Endodermal cell (in vitro differentiated cells): Measurements from ENCODE around the gene CLEC10A. TPM values are rescaled to one million over a fixed set of nuclear protein-coding genes. Genes with fewer than 3 reads are reported as not detected.

Source experiments
- DNase-seq: peaks from one replicate; pipeline ENCODE4 v3.0.0-alpha.2; 2017
- H3K27ac ChIP-seq: 2 replicates; pipeline ENCODE4 v1.5.1; 2013; ENCODE audit warnings: mild to moderate bottlenecking, low read depth, low read length, moderate library complexity
- H3K27me3 ChIP-seq: 2 replicates; pipeline ENCODE4 v1.6.1; 2013; ENCODE audit warnings: mild to moderate bottlenecking, low read length, moderate library complexity; ENCODE audit not compliant: insufficient read depth, control insufficient read depth, poor library complexity, severe bottlenecking
- H3K36me3 ChIP-seq: 2 replicates; pipeline ENCODE4 v1.7.0; 2013; ENCODE audit warnings: mild to moderate bottlenecking, low read length, moderate library complexity; ENCODE audit not compliant: control insufficient read depth, insufficient read depth
- H3K4me1 ChIP-seq: one replicate; pipeline ENCODE4 v1.7.0; 2013; ENCODE audit warnings: low read length; ENCODE audit not compliant: control insufficient read depth, insufficient read depth
- H3K4me3 ChIP-seq: 2 replicates; pipeline ENCODE4 v1.5.1; 2013; ENCODE audit warnings: mild to moderate bottlenecking, low read length, moderate library complexity
- H3K9ac ChIP-seq: 2 replicates; pipeline ENCODE4 v1.6.1; 2013; ENCODE audit warnings: mild to moderate bottlenecking, low read length, moderate library complexity; ENCODE audit not compliant: poor library complexity, severe bottlenecking; ENCODE audit errors: extremely low read depth
- H3K9me3 ChIP-seq: 2 replicates; pipeline ENCODE4 v1.6.1; 2013; ENCODE audit warnings: mild to moderate bottlenecking, low read length, moderate library complexity; ENCODE audit not compliant: control insufficient read depth
- H3K27ac Mint-ChIP-seq: 2 replicates; pipeline ENCODE4 v1.8.0; 2020; ENCODE audit warnings: mixed read lengths
- H3K27me3 Mint-ChIP-seq: 2 replicates; pipeline ENCODE4 v1.8.0; 2021; ENCODE audit warnings: mild to moderate bottlenecking, mixed read lengths; ENCODE audit not compliant: insufficient read depth
- H3K36me3 Mint-ChIP-seq: 2 replicates; pipeline ENCODE4 v1.8.0; 2020; ENCODE audit warnings: low read depth, mixed read lengths
- H3K4me1 Mint-ChIP-seq: 2 replicates; pipeline ENCODE4 v1.8.0; 2020; ENCODE audit warnings: mixed read lengths
- H3K4me3 Mint-ChIP-seq: 2 replicates; pipeline ENCODE4 v1.8.0; 2020; ENCODE audit warnings: mild to moderate bottlenecking, moderate library complexity, mixed read lengths
- H3K9me3 Mint-ChIP-seq: 2 replicates; pipeline ENCODE4 v1.8.0; 2020; ENCODE audit warnings: mild to moderate bottlenecking, mixed read lengths
- CTCF ChIP-seq: fragments of 200-600 bp; sonication (generic); conservative IDR thresholded peaks from 2 replicates; pipeline ENCODE4 v1.5.0; 2021; ENCODE audit warnings: antibody characterized with exemption, mild to moderate bottlenecking
- WGBS, 2 experiments: methylation state at CpG; one replicate each; pipeline versions ENCODE4 v1.1.5 to v1.1.7; 2013; ENCODE audit warnings: missing lambda C conversion rate in 2 of 2, mixed read lengths in 1 of 2; ENCODE audit not compliant: insufficient coverage in 1 of 2, insufficient read length in 1 of 2; 5-methylcytosine and 5-hydroxymethylcytosine counted together
- total RNA-seq, 2 donors: library from RNA; stranded (reverse); fragmentation: NEBNext Ultra II Directional in 1 of 2; extraction: Animal tissue kit (Norgen Biotek cat#: 25700) in 1 of 2; gene quantifications; 2 replicates in 1 of 2; 3 replicates in 1 of 2; pipeline ENCODE4 v1.2.1, GENCODE V29; 2021

The CLEC10A gene
- total RNA-seq, 2 donors from 2014 or later, result not detected

DNA sequence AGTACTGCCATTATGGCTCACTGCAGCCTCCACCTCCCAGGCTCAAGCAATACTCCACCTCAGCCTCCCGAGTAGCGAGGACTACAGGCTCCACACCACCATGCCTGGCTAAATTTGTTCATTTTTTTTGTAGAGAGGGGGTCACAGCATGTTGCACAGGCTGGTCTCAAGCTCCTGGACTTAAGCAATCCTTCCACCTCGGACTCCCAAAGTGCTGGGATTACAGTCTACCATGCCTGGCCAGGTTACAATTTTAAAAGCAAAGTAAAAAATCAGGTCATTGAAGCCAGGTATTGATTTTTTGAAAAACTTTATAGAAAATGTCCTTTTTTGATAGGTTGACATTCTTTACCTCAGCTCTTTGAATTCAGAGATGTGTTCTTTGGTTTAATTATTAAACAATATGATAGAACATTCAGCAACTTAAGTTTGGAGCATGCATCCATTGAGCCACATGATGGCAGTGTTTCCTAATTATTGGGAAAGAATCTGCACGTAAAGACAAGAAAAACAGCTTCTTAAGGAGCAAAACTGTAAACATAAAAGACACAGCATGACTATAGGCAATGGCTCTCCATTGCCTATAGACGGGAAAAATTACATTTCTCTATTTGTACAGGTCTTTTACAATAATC, 34.4 kb downstream of the CLEC10A start:
- no peaks in the 10 kb centered on the region for H3K36me3 ChIP-seq
- H3K27me3 Mint-ChIP-seq, result peaks cover 44% of the 10 kb centered on the region
- no peak overlapping the region for H3K27ac ChIP-seq
- H3K4me3 ChIP-seq, result peak overlapping the region; percentile 69
- no peaks in the 10 kb centered on the region for H3K36me3 Mint-ChIP-seq
- no peaks in the 10 kb centered on the region for H3K9me3 Mint-ChIP-seq
- DNase-seq, result peak; percentile 70
- WGBS, 2 experiments, result 31 to 42% methylated on average over 4 of the region's 5 CpGs
- H3K4me3 Mint-ChIP-seq, result peak overlapping the region; percentile 53
- H3K9me3 ChIP-seq, result no peaks in the 10 kb centered on the region
- no peak overlapping the region for H3K27ac Mint-ChIP-seq
- H3K4me1 Mint-ChIP-seq, result peaks cover 13% of the 10 kb centered on the region
- H3K27me3 ChIP-seq, result peaks cover 55% of the 10 kb centered on the region
- no peak overlapping the region for H3K9ac ChIP-seq
- TF ChIP-seq CTCF, result peak; percentile 99
- peaks cover 4% of the 10 kb centered on the region for H3K4me1 ChIP-seq

GRCh38 chr17:7043497-7044198, 36.4 kb downstream of the CLEC10A start, which contains the start of gene SLC16A11:
TSS of gene SLC16A11 (minus strand) at chr17:7044092. CDS start at chr17:7043513, 579 bp downstream.
- Histone ChIP-seq H3K27ac (no peak within 1 kb of the TSS), H3K4me3 (no peak within 1 kb of the TSS), H3K9ac (no peak within 1 kb of the TSS), H3K27me3 (peaks cover 55% of the 10 kb centered on the region), H3K4me1 (peaks cover 4% of the 10 kb centered on the region), H3K36me3 (no peaks in the 10 kb centered on the region), H3K9me3 (no peaks in the 10 kb centered on the region)
- Mint-ChIP-seq H3K36me3 (peaks cover 6% of the 10 kb centered on the region), H3K9me3 (no peaks in the 10 kb centered on the region), H3K27me3 (peaks cover 42% of the 10 kb centered on the region), H3K4me1 (peaks cover 14% of the 10 kb centered on the region), H3K27ac (no peak within 1 kb of the TSS), H3K4me3 (peak within 1 kb of the TSS; percentile 44)
- no peak for TF ChIP-seq CTCF
- 8% methylated on average over 17 to 57 of the region's 58 CpGs for WGBS, 2 experiments
- DNase-seq, result peak; percentile 78

DNA sequence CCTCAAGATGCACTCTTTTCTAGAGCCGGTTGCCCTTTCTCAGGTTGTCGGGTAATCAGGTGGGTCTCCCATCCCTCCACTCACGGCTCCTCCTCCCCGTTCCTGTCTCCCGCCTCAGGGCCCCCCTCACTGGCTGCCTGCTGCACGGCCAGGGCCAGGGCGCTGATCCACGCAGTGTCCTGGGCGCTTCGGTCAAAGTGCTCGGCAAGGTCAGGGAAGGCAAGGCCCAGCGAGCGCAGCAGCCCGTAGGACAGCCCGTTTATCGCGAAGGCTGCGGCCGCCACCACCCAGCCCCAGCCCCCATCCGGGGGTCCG, 36.9 kb downstream of the CLEC10A start:
- no peak overlapping the region for H3K27ac ChIP-seq
- DNase-seq, result no peak
- no peaks in the 10 kb centered on the region for H3K9me3 Mint-ChIP-seq
- H3K36me3 ChIP-seq, result no peaks in the 10 kb centered on the region
- H3K27ac Mint-ChIP-seq, result no peak overlapping the region
- H3K4me1 ChIP-seq, result peaks cover 4% of the 10 kb centered on the region
- TF ChIP-seq CTCF, result no peak
- peaks cover 42% of the 10 kb centered on the region for H3K27me3 Mint-ChIP-seq
- H3K4me3 Mint-ChIP-seq, result peak overlapping the region; percentile 44
- no peak overlapping the region for H3K4me3 ChIP-seq
- H3K9me3 ChIP-seq, result no peaks in the 10 kb centered on the region
- no peak overlapping the region for H3K9ac ChIP-seq
- peaks cover 6% of the 10 kb centered on the region for H3K36me3 Mint-ChIP-seq
- H3K4me1 Mint-ChIP-seq, result peaks cover 14% of the 10 kb centered on the region
- WGBS, 2 experiments, result 11 to 19% methylated on average over 5 to 21 of the region's 21 CpGs
- peaks cover 55% of the 10 kb centered on the region for H3K27me3 ChIP-seq
